Loucy (cell line): ENCODE results near the gene TM4SF1.

Source experiments
- EZH2phosphoT487 ChIP-seq: fragments of 200-600 bp; IDR thresholded peaks from 2 replicates; pipeline ENCODE4 v1.6.1; 2018; ENCODE audit warnings: antibody characterized with exemption, mild to moderate bottlenecking, moderate library complexity, borderline replicate concordance
- TF ChIP-seq, protein P1 (sequence below): fragments of 200-600 bp; sonication (generic); conservative IDR thresholded peaks from 2 replicates; pipeline ENCODE4 v1.5.1; 2014; ENCODE audit warnings: mild to moderate bottlenecking, antibody characterized with exemption, low read length

DNA sequence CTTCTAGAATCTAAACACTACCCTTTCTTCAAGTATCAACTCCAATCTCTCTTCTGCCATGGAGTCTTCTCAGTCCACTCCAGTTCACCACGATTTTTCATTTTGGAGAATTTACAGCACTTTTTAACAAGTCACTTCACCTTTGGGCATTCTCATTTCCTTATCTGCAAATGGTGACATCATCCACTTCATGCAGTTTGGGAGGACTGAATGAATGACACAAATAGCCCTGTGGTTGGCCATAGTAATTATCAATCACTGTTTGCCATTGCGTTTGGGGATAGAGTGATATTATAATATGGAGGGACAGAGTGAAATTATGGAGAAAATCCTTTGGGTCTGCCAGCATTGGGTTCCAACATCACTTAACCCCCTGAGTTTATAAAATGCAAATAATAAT is 38.0 kb upstream of the TM4SF1 start:
- TF ChIP-seq, protein P1, sequence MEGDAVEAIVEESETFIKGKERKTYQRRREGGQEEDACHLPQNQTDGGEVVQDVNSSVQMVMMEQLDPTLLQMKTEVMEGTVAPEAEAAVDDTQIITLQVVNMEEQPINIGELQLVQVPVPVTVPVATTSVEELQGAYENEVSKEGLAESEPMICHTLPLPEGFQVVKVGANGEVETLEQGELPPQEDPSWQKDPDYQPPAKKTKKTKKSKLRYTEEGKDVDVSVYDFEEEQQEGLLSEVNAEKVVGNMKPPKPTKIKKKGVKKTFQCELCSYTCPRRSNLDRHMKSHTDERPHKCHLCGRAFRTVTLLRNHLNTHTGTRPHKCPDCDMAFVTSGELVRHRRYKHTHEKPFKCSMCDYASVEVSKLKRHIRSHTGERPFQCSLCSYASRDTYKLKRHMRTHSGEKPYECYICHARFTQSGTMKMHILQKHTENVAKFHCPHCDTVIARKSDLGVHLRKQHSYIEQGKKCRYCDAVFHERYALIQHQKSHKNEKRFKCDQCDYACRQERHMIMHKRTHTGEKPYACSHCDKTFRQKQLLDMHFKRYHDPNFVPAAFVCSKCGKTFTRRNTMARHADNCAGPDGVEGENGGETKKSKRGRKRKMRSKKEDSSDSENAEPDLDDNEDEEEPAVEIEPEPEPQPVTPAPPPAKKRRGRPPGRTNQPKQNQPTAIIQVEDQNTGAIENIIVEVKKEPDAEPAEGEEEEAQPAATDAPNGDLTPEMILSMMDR = no peak
- TF ChIP-seq EZH2phosphoT487 = no peak
